ENCODE data around the gene TMEM125.
A peak's percentile ranks its signal among the peaks of the same experiment; 100 is the strongest.

Gene TMEM125

DNA sequence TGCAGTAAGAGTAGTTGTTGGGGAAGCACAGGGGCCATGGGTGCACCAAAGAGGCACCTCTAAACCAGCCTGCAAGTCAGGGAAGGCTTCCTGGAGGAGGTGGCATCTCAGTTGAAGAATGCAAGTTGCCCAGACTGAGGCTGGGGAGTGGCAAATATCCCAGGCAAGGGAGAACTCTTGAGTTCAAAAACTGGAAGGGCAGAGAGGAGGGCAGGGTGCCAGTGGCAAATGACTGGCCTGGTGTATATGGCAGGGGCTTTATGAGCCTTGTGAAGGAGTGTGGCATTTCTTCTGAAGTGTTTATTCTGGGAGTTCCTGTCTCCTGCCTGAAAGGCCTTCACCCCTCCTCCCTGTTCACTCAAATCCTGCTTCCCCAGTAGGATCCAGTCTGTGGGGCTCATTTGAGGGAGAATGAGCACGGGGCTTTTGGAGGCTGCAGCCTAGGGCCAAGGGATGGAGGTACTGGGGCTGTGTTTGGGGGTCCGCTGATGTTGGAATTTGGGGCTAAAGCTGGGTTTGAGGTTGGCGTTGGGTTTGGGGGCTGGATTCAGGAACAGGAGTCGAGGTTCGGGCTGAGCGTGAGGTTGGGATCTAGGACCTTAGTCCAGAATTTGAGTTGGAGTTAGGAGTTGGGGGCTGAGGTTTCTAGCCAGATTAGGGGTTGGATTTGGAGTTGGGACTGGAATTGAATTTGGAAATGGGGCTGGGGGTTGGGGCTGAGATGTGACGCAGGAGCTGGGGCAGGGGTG lies at the start of gene TMEM125:
TMEM125 (plus strand) TSS at position 357 of the 749 bp plus-strand sequence. CDS start 2,740 bp downstream, outside the sequence.
- DNase-seq (ENCODE audit: low read depth), result no peak

DNA sequence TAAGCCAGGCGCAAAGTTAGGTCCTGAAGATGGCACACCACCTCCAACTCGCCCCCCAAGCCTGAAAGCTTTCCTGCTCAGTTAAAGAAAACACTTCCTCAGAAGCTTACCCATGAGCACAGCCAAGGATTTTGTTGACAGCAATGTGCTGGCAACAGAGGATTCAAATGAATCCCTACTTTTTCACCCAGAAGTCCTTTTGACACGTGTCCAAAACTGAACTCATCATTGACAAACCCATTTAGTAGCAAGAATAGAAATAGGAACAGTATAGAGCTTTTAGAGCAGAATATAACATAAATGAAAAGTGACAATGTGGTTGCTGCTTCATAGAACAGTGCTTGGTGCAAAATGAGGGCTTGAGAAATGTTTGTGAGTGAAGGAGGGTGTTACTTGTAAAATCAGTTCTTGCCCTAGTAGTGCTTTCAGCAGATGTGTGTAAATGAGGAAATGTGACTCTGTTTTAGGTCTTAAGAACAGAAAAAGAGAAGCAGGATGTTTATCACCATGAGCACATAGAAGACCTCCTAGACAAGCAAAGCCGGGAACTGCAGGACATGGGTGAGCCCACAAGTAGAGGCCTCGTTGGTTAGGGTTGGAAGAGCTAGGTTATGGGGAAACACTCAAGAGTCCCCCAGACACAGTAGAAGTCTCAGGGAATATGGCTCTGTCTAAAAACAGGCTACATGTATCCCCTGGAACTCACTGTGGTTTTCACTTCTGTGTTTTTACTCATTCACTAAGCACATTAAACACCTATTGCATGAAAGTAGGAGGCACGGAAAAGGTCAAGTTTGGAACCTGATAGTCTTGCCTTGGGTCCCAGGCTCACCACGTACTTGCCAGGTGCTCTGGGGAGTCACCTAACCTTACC lies 48.6 kb upstream of the TMEM125 start:
- DNase-seq (ENCODE audit: low read depth), result no peak

DNA sequence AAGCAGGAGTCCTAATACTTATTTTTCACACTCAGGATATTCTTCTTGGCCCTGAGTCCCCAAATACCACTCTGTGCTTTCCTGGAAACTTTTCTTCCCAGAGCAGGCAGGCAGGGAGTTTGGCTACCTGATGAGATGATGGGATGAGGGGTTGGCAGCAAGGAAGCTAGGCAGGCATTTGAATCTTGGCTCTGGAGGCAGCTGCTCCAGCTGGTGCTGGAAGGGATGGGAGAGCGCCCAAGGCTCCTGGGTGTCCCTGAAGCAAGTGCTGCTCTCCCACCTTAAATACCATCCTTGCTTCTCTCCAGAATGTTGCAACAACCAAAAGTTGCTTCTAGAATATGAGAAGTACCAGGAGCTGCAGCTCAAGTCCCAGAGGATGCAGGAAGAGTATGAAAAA lies 48.0 kb upstream of the TMEM125 start:
- DNase-seq (ENCODE audit: low read depth), result no peak

DNA sequence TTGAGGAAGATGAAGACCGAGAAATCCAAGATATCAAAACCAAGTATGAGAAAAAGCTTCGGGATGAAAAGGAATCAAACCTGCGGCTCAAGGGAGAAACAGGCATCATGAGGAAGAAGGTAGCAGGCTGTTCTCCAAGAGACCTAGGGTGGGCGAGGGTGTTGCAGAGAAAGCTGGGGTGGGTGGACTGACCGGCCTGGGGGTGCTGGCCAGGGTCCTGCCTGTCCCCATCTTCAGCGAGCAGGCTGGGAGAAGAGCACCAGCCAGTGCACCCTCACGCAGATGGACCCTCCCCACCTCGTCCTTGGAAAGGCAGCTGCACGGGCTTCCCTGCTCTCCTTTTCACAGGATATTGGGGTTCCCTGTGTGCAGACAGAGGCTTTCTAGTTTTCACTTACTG lies 46.9 kb upstream of the TMEM125 start:
- no peak for DNase-seq (ENCODE audit: low read depth)

DNA sequence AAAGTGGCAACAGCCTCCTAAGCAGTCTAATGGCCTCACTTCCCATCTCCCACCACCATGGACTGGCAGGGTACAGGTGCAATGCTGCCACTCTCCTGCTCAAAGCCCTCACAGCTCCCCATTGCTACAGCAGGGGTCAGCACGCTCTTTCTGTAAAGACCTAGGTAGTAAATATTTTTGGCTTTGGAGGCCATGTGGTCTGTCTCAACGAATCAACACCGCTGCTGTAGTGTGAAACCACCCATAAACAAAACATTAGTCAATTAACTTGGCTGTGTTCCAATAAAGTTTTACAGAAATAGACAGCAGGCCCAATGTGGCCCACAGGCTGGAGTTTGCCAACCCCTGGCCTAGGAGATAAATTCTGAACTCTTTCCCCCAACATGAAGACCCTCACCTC lies 44.6 kb upstream of the TMEM125 start:
- DNase-seq (ENCODE audit: low read depth), result no peak

DNA sequence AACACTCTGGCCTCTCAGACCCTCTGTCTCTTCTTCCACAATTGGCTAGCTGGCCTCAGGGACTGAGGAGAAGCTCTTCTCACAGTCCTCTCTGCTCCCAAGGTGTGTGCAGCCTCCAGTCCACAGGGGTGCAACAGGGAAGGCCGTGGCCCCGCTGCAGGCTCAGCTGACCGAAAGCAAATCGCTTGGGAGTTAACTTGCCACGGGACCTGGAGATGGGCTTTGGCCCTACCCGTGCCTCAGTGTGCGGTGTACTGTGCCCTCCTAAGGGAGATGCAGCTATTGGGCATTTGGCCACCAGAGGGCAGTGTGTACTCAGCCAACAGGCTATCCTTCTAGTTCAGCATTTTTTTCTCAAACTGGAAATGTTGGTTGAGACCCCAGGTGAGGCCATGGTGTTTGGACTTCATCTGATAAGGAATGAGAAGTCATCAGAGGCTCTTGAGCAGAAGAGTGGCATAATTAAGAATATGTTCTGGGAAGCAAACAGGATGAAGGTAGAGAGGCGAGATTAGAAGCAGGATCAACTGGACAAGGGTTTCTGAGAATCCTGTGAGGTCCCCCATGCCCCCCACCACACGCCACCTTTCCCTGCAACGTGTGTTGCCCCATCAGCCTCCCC lies 42.5 kb upstream of the TMEM125 start:
- DNase-seq (ENCODE audit: low read depth), result peak; percentile 75

DNA sequence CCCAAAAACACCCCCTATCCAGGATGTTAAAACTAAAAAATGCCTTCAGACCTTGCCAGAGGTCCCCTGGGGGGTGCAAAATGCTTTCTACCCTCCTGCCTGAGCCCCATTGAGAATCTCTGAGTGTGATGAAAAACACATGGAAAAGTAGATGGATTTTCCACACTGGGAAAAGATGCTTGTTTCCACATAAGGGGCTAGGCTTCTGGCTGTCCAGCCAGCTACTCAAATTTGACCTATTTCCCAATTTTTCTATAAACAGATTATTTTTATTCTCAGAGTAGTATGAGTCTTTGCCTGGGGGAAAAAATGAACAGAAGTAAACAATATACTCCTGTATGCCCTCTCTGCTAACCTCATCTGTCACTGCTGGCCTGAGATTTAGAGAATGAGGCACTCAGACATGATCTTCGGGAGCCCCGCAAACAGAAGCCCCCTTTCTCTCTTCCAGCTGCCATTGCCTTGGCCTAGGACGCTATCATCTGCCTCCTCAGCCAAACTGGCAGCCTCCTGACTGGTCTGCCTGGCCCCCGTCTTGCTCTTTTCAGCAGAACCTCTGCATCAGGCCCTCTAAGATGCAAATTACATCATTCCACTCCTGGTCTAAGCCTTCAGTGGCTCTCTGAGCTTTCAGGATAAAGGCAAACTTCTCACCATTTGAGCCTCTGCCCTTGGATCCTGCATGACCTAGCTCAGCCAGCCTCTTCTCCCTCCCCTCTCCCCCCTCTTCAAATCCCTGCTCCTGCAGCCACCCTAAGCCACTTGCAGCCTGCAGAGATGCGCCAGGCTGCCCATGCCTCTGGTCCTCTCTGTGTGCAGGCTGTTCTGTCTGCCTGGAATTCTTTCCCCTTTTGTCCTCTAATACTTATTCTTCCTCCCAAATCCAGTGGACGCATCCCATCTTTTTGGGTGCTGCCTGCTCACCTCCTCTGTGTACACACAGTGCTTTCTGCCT lies 39.7 kb upstream of the TMEM125 start:
- no peak for DNase-seq (ENCODE audit: low read depth)

DNA sequence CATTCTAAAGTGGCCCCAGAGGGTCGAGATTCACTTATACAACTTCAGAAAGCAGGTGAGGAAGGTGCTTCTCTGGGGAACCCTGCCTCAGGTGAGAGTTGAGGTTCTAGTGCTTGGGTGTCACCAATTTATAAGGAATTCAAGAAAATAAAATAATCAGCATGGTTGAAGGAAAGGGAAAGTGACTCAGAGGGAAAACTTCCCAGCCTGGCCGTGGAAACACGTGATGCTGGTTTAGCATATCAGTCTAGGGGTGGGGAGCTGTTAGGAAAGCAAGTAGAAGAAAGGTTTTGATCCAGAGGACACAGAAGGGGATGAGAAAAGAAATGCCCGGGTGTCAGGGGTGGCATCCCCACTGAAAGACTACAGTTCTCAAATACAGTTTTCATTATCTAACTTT lies 37.7 kb upstream of the TMEM125 start:
- DNase-seq (ENCODE audit: low read depth), result no peak

DNA sequence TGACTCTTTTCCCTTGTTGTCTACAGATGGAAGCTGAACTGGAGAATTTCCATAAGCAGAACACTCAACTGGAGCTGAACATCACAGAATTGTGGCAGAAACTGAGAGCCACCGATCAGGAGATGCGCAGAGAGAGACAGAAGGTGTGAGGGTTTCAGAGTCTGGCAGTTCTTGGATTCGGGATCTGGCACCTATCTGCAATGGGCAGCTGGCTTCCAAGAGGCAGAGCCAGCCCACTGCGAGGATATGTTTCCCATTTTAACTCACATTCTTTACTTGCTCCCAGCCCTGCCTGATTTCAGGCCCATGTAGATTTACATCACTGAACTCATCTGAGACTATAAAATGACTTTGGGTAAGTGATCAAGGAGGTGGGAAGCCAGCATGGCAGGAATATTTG lies 37.3 kb upstream of the TMEM125 start:
- DNase-seq (ENCODE audit: low read depth), result no peak

DNA sequence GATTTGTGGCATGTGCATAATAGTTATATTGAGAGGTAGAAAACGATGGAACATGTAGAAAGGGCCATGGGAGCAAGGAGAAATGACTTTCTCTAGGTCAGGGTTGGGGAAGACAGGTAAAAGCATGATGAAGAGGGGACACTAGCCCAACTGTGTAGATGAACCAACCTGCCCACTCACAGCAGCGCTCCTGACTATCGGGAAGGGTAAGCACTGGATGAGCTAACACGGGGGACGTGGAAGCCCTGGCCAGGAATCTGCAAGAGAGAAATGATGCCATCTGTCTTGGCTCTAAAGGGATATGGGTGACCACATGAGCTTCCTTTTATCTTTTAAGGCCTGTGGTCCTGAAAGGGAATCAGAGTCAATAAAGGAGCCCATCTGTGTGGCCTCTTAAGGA lies 36.2 kb upstream of the TMEM125 start:
- DNase-seq (ENCODE audit: low read depth), result no peak

DNA sequence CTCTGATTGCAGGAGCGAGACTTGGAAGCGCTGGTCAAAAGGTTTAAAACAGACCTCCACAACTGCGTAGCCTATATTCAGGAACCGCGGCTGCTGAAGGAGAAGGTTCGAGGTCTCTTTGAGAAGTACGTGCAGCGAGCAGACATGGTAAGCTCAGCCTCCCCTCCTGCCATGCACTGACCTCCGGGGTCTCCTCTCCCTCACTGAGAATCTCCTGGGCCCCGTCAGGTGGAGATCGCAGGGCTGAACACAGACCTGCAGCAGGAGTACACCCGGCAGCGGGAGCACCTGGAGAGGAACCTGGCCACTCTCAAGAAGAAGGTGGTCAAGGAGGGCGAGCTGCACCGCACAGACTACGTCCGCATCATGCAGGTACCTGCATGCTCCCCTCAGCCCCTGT lies 35.5 kb upstream of the TMEM125 start:
- DNase-seq (ENCODE audit: low read depth), result no peak

DNA sequence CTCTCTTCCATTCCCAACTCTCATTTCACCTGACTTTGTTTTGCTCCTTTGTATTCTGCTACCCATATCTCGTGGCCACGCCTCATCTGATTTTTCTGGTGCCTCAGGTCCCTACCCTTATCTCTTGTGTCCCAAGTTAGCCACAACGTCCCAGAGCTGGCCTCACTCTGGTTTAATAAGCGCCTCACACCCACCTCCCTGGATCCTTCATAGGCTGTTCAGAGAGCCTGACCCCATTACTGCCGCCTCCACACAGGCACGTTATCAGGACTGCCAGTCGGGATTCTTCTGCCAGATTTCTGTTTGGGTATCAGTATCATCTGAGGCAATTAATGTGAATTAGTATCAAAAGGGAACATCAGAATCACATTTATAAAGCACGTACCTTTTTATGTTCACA lies 34.7 kb upstream of the TMEM125 start:
- DNase-seq (ENCODE audit: low read depth), result no peak

DNA sequence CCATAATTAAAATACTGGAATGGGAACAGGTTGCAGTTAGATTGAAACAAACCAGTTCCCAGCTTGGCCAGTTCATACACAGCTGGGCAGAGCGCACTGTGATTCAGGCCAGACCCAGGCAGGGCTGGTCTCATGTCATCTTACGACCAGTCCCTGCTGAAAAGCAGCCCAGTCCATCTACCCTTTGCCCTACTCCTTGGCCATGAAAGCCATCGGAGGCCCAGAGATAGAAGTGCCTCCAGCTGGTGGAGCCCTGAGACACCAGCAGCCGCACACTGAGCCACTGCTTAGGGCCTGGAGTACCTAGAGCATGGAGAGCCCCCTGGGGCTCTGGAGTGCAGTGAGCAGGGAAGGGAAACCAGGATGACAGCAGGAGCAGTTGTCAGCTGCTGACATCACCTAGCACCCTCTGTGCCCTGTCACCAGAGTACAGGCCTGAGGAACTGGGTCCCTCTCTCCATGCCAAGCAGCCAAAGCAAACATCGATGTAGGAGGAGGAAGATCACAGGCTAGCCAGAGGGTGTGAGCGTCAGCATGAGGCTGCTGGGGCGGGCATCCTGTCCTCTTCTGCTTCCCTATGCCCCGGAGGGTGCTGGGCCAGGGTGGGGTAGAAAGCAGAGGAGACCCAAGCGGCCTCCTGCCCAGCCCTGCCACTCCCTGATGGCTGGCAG lies 34.2 kb upstream of the TMEM125 start:
- DNase-seq (ENCODE audit: low read depth), result no peak

DNA sequence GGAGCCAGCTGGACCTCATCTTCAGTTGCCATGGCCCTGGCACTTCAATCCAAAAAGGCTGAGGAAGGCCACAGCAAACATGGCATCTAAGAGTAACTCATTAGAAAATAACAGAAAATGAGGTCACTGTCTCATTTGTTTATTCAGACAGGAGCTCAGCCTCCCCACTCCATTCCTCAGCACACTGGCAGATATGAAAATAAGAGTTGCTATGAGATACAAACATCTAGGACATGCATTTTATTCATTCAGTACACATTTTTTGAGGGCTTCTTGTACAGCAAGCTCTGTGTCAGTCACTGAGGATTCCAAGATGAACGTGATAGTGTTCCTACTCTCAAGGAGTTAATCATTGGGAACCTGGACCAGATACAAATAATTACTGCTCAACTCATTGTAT lies 32.7 kb upstream of the TMEM125 start:
- no peak for DNase-seq (ENCODE audit: low read depth)

DNA sequence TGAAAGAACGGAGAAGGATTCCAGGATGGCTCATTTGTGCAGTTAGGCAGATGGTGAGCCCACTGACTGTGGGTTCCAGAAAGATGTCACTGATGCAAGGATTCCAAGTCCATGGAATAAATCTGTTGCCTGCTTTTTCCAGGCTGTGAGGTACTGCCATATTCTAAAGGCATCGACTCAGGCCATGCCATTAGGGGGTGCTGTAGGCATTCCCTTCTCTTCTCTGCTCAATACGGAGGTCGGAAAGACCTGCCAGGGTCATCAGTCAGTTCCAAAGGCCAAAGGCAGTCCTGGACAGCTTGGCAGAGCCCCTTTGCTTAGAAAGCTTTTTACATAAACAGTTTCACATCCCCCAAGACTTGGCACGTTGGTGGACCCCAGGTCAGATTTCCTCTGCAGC lies 31.7 kb upstream of the TMEM125 start:
- DNase-seq (ENCODE audit: low read depth), result no peak

DNA sequence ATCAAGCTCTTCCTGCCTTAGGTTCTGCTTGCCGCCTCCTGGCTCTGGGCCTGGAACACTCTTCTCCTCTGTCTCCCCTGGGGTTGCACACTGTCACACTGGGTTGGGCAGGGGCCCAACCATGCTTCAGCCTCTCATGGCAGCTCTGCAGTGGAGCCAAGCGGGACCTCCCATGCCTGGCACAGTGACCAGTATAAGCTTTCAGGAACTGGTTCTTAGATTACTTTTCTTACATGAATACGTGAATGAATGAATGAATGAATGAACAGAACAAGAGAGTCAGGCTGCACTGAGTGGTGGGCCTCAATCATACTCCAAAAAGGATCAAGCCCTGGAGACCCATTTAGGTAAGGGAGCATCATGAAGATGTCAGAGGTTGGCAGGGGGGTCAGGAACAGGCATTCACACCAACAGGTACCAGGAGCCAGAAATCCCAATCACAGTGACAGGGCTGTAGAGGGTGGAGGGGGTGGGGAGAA lies 30.8 kb upstream of the TMEM125 start:
- no peak for DNase-seq (ENCODE audit: low read depth)

DNA sequence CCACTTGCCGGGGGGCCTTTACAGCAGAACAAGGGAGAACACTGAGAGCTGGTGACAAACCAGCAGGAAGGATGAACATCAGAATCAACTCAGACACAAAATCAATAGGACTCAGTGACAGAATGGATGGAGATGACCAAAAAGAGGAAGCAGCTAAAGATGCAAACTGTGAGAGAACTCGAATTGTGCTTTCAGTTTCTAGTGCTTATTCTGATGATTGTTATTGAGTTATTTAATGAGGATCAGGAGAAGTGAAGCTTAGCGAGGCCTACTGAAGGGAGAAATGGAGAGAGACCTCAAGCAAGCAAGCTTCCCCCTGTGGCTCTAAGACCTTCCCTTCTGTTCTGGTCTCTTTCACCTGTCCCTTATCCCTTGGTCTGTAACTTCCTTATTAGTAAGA lies 30.3 kb upstream of the TMEM125 start:
- DNase-seq (ENCODE audit: low read depth), result no peak

DNA sequence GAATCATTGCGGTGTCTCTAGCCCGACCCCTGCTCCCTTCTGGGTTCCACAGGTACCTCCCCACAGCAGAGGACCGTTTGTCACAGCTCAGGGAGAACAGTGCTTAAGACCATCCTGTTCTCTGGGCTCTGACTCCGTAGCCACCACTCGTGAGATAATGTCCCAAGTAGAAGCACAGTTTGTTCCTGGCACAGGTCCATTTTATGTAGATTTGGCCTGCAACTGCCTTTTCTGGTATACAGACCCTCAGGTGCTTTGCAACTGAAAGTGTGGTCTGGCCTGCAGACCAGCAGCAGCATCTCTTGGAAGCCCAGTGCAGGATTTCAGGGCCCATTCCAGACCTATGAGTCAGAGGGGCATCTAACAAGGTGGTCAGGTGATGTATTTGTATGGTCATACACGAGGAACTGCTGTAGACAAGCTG lies 28.4 kb upstream of the TMEM125 start:
- no peak for DNase-seq (ENCODE audit: low read depth)

DNA sequence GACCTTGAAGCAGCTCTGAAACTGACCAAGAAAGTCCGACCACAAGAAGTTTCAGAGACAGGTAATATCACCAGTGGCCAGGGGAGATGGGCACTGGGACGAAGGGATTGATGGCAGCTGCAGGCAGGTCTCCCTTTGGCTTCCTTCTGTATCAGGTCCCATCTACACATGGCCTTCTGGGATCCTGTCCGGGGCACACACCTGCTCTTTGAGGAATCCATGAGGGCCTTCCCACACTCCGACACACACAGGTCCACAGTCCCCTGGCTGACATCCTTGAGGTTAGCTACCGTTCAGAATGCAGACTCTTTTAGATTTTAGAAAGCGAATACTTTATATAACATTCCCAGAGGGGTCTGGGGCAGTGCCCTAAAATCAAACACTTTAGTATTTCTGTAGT lies 26.5 kb upstream of the TMEM125 start:
- DNase-seq (ENCODE audit: low read depth), result no peak

DNA sequence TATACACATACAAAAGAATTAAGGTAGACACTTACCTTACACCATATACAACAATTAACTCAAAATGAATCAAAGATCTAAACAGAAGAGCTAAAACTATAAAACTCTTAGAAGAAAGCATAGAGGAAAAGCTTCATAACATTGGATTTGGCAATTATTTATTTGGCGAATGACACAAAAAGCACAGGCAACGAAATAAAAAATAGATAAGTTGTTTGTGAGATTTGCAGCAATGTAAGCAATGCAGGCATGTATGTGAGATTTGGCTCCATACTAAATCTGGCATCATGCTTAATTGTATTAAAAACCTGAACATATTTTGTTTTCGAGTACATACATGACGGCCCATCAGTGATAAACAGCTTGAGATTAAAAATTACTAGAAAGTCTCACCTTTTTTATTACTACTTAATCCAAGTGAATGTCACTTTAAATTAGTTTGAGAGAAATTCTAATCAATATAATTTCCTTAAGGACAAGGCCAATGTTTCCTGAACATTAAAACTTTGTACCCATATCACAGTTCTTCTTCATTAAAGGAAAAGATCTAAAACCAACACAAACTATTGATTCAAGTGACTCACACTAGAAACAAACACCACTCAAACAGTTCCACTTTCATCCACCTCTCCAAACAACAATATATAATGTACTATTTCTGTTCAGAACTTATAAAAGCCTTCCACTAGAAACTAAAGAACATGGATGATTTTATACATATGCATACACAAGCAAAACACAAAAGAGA lies 23.1 kb upstream of the TMEM125 start:
- DNase-seq (ENCODE audit: low read depth), result no peak
